ENCODE data around the gene RECQL5. TPM values are rescaled to one million over a fixed set of nuclear protein-coding genes. Genes with fewer than 3 reads are reported as not detected.
"Not testable (repeated sequence)": the region's sequence is repeated elsewhere in the genome, so short reads cannot be mapped to it uniquely, and the experiment has no call there.

Gene RECQL5
- total RNA-seq, 1 donor from 2014 or later = 64.7 TPM

- Mint-ChIP-seq H3K9me3 (no peaks in the 10 kb centered on the region), H3K36me3 (no peaks in the 10 kb centered on the region)
- DNase-seq (ENCODE audit: extremely low spot score, unreplicated experiment) = no peak
Observed at GRCh38 chr17:75596320-75597087, 70.5 kb downstream of the RECQL5 start.

GRCh38 chr17:75595920-75596313 is 71.0 kb downstream of the RECQL5 start:
- H3K4me3 Mint-ChIP-seq = no peak overlapping the region
- no peak for DNase-seq (ENCODE audit: extremely low spot score, unreplicated experiment)
- no peaks in the 10 kb centered on the region for H3K4me1 Mint-ChIP-seq (ENCODE audit: unreplicated experiment)
- no peak overlapping the region for H3K27ac Mint-ChIP-seq
- no peaks in the 10 kb centered on the region for H3K36me3 Mint-ChIP-seq
- no peaks in the 10 kb centered on the region for H3K9me3 Mint-ChIP-seq
- TF ChIP-seq CTCF (conservative IDR thresholded peaks at IDR 0.05) = no peak
- no peaks in the 10 kb centered on the region for H3K27me3 Mint-ChIP-seq

More at GRCh38 chr17:75596320-75597087, 70.5 kb downstream of the RECQL5 start:
- no peak overlapping the region for H3K4me3 Mint-ChIP-seq
- TF ChIP-seq CTCF (conservative IDR thresholded peaks at IDR 0.05) = no peak
- no peaks in the 10 kb centered on the region for H3K4me1 Mint-ChIP-seq (ENCODE audit: unreplicated experiment)
- no peaks in the 10 kb centered on the region for H3K27me3 Mint-ChIP-seq
- no peak overlapping the region for H3K27ac Mint-ChIP-seq

GRCh38 chr17:75595284-75595919 is 71.6 kb downstream of the RECQL5 start:
- DNase-seq (ENCODE audit: extremely low spot score, unreplicated experiment) = no peak
- Mint-ChIP-seq H3K4me1 (ENCODE audit: unreplicated experiment) (no peaks in the 10 kb centered on the region), H3K36me3 (no peaks in the 10 kb centered on the region), H3K27ac (no peak overlapping the region), H3K9me3 (no peaks in the 10 kb centered on the region), H3K27me3 (no peaks in the 10 kb centered on the region), H3K4me3 (no peak overlapping the region)
- no peak for TF ChIP-seq CTCF (conservative IDR thresholded peaks at IDR 0.05)

- Mint-ChIP-seq H3K4me3 (no peak overlapping the region), H3K36me3 (no peaks in the 10 kb centered on the region), H3K4me1 (ENCODE audit: unreplicated experiment) (no peaks in the 10 kb centered on the region), H3K9me3 (no peaks in the 10 kb centered on the region), H3K27ac (no peak overlapping the region), H3K27me3 (no peaks in the 10 kb centered on the region)
- DNase-seq (ENCODE audit: extremely low spot score, unreplicated experiment) = no peak
- no peak for TF ChIP-seq CTCF (conservative IDR thresholded peaks at IDR 0.05)
Observed at GRCh38 chr17:75594499-75595283, 72.3 kb downstream of the RECQL5 start.

GRCh38 chr17:75593430-75593829 is 73.5 kb downstream of the RECQL5 start:
- H3K36me3 Mint-ChIP-seq; H3K4me3 Mint-ChIP-seq; H3K27ac Mint-ChIP-seq; H3K9me3 Mint-ChIP-seq; H3K27me3 Mint-ChIP-seq; DNase-seq (ENCODE audit: extremely low spot score, unreplicated experiment); H3K4me1 Mint-ChIP-seq (ENCODE audit: unreplicated experiment): not testable (repeated sequence)
